Uterus (tissue), 2 donors: ENCODE measurements around the gene EXOSC6.
"Not testable (repeated sequence)": the region's sequence is repeated elsewhere in the genome, so short reads cannot be mapped to it uniquely, and the experiment has no call there.

ENCODE experiments used
- CTCF ChIP-seq, 4 experiments: fragments of 200-600 bp in 2 of 4; fragments of 450-650 bp in 2 of 4; sonication (generic) in 2 of 4; IDR thresholded peaks; one replicate each; pipeline ENCODE4 v1.5.1; 2016 to 2019; ENCODE audit warnings: antibody characterized with exemption in 4 of 4, mild to moderate bottlenecking in 2 of 4, moderate library complexity in 1 of 4
- POLR2A ChIP-seq, 2 donors: fragments of 450-650 bp; IDR thresholded peaks; one replicate each; pipeline ENCODE4 v1.6.1; 2016; ENCODE audit warnings: antibody characterized with exemption in 2 of 2, mild to moderate bottlenecking in 1 of 2, moderate library complexity in 1 of 2

- not testable (repeated sequence) for TF ChIP-seq CTCF, POLR2A (IDR thresholded peaks at IDR 0.05)
Measured at GRCh38 chr16:70226024-70226423, 25.7 kb downstream of the EXOSC6 start.
